ENCODE data around the gene PRKCSH. TPM values are rescaled to one million over a fixed set of nuclear protein-coding genes. Genes with fewer than 3 reads are reported as not detected.

Gene PRKCSH
- total RNA-seq, 4 donors from 2014 or later = 45.0 to 109 (median 76.1) TPM

- TF ChIP-seq CTCF (IDR thresholded peaks at IDR 0.05; ENCODE audit: low read depth) = no peak
These were observed 13.0 kb upstream of the PRKCSH start for GRCh38 chr19:11422163-11423065.

DNA sequence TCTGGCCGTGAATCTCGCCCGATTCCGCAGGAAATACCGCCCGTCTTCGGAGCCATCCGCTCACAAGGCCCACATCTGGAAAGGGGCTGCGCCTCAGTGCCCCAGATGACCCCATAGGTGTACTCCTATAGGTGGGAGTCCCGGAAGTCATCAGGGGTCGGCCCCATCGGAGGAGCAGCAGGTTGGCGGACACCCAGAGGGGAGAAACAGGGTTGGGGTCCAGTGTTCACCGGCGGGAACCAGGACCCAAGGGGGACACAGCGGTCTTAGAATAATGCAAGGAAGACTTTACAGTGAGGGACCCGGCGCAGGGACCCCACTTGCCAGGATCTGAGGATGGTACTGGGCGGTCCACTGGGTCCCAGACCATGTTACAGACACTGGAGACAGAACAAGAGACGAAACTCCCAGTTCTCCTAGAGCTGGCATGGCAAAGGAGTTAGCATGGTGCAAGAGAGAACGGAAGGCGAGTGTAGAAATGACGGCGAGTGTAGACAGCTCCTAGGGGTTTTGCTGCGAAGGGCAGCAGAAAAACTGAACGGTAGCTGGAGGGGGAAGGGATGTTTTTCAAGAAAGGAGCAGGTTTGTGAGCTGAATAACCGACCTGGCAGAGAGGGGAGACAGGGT, 12.2 kb upstream of the PRKCSH start:
- no peak for TF ChIP-seq CTCF (IDR thresholded peaks at IDR 0.05; ENCODE audit: low read depth)

GRCh38 chr19:11423791-11424181, 11.6 kb upstream of the PRKCSH start:
- no peak for TF ChIP-seq CTCF (IDR thresholded peaks at IDR 0.05; ENCODE audit: low read depth)

DNA sequence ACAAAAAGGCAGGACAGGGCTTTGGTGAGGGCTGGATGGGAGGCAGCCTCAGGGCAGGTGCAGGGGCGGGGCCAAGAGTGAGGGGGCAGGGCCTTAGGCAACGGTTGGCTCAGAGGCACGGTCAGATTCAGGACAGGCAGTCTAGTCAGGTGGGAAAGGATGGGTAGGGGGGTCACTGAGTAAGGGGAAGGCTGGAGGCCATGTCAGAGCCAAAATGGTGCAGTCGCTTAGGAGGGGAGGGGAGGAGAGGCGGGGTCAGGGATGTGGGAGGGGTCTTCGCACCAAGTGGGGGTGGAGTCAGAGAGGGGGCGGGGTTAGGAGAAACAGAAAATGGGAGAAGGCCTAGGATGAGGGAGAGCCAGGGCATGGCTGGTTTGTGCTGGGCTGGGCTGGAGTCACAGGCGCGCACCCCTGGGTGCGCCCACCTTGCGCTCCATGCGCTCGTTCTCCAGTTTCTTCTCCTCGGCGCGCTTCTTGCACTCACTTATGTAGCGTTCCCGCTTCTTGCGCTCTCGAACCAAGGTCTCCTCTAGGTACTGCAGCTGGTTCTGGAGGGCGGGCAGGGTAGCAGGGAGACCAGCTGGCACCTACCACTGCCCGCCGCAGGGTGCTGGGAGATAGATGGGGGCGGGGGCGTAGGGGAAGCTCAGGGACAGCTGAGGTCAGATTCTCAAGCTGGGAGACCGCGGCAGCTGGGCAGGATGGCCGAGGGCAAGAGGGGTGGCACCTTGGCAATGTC, 9.5 kb upstream of the PRKCSH start:
- TF ChIP-seq CTCF (IDR thresholded peaks at IDR 0.05; ENCODE audit: low read depth) = no peak

DNA sequence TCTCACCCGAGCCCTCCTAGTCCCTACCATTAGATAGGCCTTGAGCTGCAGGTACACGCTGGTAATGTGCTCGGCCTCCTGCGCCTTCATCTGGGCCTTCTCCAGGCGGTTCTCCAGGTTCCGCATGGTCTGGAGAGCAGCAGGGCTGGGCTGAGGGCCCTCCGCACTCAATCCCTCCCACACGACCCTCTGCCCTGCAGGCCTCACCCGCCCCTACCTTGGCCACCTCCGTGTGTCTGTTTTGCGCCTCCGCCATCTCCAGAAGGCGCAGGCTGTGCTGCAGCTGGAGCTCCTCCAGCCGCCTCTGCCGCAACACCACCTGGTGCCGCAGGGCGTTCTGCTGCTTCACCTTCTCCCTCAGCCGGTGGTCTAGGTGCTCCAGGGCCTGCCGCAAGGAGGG, 8.8 kb upstream of the PRKCSH start:
- no peak for TF ChIP-seq CTCF (IDR thresholded peaks at IDR 0.05; ENCODE audit: low read depth)

- no peak for TF ChIP-seq CTCF (IDR thresholded peaks at IDR 0.05; ENCODE audit: low read depth)
These were observed 755 bp upstream of the PRKCSH start for GRCh38 chr19:11434703-11435056.

- TF ChIP-seq CTCF (IDR thresholded peaks at IDR 0.05; ENCODE audit: low read depth) = no peak
These were observed 438 bp downstream of the PRKCSH start for GRCh38 chr19:11435833-11436313.

All from subcutaneous adipose tissue (tissue), 4 donors.